CD4-positive, alpha-beta T cell treated with Interleukin-10 for 1 hour (primary cell): ENCODE data around the gene CMTM7.

Experiments
- DNase-seq: peaks from one replicate; pipeline ENCODE4 v3.0.0-alpha.2; 2020

CMTM7 gene

DNA sequence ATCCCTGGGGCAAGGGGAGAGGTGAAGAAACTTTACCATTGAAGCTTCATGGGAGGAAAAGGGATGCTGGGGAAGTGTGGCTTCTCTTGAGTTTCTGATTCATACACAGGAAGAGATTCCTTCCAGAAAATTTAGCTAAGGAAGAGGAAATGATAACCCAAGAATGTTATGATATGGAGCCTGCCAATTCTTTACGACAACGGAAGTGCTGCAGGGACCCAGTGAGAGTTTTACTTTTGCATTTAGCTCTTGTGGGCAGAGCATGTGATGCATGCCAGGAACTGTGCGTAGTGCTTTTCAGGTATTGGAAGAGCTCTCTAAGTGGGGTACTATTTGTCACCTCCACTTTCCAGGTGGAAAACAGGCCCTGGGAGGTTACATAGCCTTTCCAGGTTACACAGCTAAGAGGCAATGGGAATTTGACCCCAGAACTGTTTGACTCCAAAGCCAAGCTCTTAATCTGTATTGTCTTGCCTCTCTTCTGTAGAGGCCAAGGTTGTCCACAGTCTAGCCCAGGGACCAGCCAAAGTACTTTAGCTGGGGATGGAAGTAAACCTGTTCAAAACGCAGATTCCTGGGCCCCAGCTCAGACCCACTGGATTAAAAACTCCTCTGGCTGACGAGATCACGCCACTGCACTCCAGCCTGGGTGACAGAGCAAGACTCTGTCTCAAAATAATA, 23.0 kb downstream of the CMTM7 start:
- DNase-seq = peak; percentile 74

GRCh38 chr3:32419742-32420125, 28.1 kb downstream of the CMTM7 start:
- DNase-seq = no peak

- DNase-seq = no peak
These were observed 28.7 kb downstream of the CMTM7 start for GRCh38 chr3:32420126-32421038.

DNA sequence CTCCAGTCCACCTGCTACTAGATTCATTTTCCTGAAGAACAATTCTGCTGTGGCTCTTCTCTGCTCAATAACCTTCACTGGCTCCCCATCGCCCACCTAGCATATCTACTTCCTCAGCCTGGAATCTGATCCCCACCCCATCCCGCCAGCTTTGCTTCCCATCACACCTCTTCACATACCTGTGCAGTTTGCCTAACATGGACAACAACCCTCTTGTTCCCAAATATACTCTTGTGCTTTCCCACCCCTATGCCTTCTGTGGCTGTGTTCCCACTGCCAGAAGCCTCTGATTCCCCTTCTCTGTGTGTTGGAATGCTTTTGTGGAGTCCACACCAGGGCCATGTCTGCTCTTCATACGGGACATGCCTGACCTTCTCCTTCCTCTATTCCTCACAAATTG, 29.5 kb downstream of the CMTM7 start:
- DNase-seq = no peak

DNA sequence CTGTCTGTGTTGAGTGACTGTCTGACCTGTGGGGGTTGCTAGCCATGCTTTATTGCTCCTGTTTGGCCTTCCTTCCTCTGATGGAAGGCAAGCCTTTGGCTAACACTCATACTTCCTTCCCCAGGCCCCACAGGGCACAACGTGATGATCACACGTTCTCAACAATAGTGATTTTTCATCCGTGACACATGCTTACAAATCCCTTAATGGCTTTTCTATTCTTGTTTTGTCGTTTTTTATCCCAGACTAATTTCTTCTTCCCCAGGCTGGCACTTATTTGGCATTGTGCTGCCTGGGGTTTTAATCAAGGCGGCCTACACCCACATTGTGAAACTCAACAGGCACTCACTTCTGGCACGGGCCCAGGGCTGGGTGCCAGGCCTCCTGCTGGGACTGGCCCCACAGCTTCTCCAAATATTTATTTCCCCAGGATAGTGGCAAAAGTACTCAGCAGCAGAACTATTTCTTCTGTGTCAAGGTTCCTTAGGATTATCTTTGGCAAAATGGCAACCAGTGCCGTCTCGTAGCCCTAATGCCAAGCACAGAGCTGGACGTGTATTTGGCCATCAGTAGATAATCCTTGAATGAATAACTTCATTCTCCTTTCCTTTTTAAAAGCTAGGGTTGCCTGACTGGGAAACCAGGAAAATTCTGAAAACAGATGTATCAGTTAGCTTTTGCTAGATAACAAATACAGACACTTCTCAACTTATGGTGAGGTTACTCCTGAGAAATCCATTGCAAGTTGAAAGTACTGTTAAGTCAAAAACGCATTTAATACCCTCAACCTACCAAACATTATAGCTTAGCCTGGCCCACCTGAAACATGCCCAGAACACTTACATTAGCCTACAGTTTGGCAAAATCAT, 30.6 kb downstream of the CMTM7 start:
- DNase-seq = no peak

DNA sequence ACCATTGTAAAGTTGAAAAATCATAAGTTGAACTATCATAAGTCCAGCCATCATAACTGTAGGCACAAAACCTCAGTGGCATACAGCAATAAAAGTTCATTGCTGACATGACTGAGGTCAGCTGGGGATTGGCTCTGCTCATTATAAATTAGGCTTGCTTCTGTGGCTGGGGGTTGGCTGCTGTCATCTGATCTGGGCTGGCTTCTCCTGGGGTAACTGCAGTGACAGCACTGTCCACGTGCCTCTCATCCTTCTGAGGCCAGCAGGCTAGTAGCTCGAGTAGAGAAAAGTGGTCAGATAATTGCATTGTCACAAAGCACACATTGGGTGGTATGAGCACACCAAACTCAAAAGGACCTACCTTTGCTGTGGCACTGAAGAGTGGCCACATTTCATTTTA, 31.3 kb downstream of the CMTM7 start:
- no peak for DNase-seq

DNA sequence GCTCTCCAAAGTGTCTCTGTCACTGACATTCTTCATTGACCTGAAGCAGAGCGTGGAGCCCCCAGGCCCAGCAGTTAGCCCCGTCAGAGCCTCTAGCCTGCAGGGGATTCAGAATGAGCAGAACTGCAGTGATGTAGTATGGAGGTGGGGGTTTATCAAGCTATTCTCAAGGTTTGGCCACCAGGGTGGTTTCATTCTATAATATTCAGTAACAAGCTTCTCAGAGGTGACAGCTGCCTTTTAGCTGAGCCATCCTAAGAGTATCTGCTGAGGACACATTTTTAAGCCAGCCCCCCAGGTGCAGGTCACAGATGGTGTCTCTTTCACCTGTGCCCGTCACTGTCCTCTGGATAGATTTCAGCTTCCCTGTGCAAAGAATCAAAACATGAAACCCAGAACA, 31.9 kb downstream of the CMTM7 start:
- no peak for DNase-seq

GRCh38 chr3:32423956-32424557, 32.4 kb downstream of the CMTM7 start:
- peak; percentile 50 for DNase-seq

GRCh38 chr3:32424581-32425250, 33.1 kb downstream of the CMTM7 start:
- DNase-seq = no peak

GRCh38 chr3:32428092-32429068, 36.7 kb downstream of the CMTM7 start:
- DNase-seq = peak; percentile 65

- DNase-seq = peak; percentile 39
These were observed 39.2 kb downstream of the CMTM7 start for GRCh38 chr3:32430900-32431299.

- no peak for DNase-seq
These were observed 39.8 kb downstream of the CMTM7 start for GRCh38 chr3:32431481-32431880.

GRCh38 chr3:32432045-32432710, 40.5 kb downstream of the CMTM7 start:
- peak; percentile 38 for DNase-seq

DNA sequence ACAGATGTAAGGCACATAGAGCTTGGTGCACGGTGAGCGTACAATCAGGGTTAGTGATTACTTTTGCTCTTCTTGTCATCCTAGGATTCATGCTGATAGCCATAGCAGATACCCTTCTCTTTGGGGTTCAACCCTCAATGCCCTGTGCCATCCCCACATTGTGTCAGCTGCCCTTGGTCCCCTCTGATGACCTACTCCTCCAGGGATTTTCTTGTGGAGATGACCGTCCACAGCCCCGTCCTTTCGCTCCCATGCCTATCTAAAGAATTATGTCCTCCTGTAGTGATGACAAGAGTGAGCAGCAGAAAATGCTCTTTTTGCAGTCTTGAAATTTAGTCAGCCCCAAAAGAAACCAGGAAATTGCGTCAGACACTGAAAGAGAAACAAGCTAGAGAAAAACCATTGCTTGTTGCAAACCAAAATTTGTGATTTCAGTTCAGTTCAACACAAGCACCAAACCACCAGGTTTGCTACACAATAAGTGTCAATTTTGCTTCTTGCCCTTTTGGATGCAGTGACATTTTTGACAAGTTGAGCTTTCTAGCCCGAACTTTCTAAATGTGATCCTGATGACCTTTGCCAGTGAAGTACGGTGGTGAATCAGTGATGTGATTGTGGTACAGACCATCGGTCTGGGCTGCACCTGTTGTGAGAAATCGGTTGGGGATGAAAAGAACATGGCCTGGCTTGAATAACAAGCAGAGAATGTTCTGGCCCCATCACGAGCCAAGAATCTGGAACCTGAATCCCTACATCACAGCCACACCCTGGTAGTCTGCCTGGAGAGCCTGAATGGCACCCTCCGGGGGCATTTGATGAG, 41.3 kb downstream of the CMTM7 start:
- DNase-seq = peak; percentile 74

- no peak for DNase-seq
These were observed 42.6 kb downstream of the CMTM7 start for GRCh38 chr3:32434206-32434605.

- no peak for DNase-seq
These were observed 44.5 kb downstream of the CMTM7 start for GRCh38 chr3:32435911-32436815.

DNA sequence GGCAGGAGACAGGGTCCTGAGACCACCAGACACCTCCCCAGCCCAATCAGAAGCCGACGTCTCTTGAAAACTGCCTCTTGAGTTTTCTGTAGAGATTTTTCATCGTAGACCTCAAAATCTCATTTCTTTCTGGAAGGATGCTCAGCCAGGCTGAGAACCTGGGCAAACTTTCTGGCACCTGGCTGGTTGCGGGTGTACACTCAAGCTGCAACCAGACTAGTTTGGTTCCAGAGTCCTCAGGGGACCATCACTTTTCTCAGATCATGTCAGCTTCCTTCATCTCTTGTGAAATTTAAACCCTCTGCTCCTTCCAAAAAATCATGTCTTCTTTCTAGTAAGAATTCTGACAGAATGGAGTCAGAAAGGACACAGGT, 45.1 kb downstream of the CMTM7 start:
- DNase-seq = no peak

GRCh38 chr3:32437896-32438295, 46.2 kb downstream of the CMTM7 start:
- no peak for DNase-seq
